Smooth muscle cell (in vitro differentiated cells): ENCODE measurements around the gene SERPINB1. TPM values are rescaled to one million over a fixed set of nuclear protein-coding genes. Genes with fewer than 3 reads are reported as not detected.

Experiments
- DNase-seq: peaks from one replicate; lab custom pipeline; 2025; ENCODE audit not compliant: unreplicated experiment; lab: John Stamatoyannopoulos, UW
- H2AFZ ChIP-seq: fragments of 200-600 bp; sonication (generic); 2 replicates; pipeline ENCODE4 v1.6.0; 2016; ENCODE audit warnings: antibody characterized with exemption, low read depth, mild to moderate bottlenecking
- H3F3A ChIP-seq: fragments of 200-600 bp; sonication (generic); 2 replicates; pipeline ENCODE4 v1.6.0; 2017; ENCODE audit warnings: antibody characterized with exemption, low read depth
- H3K27ac ChIP-seq: fragments of 200-600 bp; sonication (generic); 2 replicates; pipeline ENCODE4 v1.5.1; 2016; ENCODE audit warnings: low read depth, mild to moderate bottlenecking
- H3K27me3 ChIP-seq: fragments of 200-600 bp; sonication (generic); 2 replicates; pipeline ENCODE4 v1.6.1; 2016; ENCODE audit warnings: low read depth, mild to moderate bottlenecking
- H3K36me3 ChIP-seq: fragments of 200-600 bp; sonication (generic); 2 replicates; pipeline ENCODE4 v1.5.1; 2016; ENCODE audit warnings: low read depth
- H3K4me1 ChIP-seq: fragments of 200-600 bp; sonication (generic); 2 replicates; pipeline ENCODE4 v1.5.1; 2016; ENCODE audit warnings: low read depth
- H3K4me2 ChIP-seq: fragments of 200-600 bp; sonication (generic); 2 replicates; pipeline ENCODE4 v1.6.0; 2016; ENCODE audit warnings: mild to moderate bottlenecking
- H3K4me3 ChIP-seq: fragments of 200-600 bp; sonication (generic); 2 replicates; pipeline ENCODE4 v1.5.1; 2016; ENCODE audit warnings: mild to moderate bottlenecking
- H3K79me2 ChIP-seq: fragments of 200-600 bp; sonication (generic); 2 replicates; pipeline ENCODE4 v1.6.0; 2016; ENCODE audit warnings: low read depth, mild to moderate bottlenecking
- H3K9ac ChIP-seq: fragments of 200-600 bp; sonication (generic); 2 replicates; pipeline ENCODE4 v1.6.0; 2016; ENCODE audit warnings: low read depth
- H3K9me3 ChIP-seq: fragments of 200-600 bp; sonication (generic); replicated peaks from 2 replicates; pipeline ENCODE4 v1.5.1; 2016; ENCODE audit warnings: low read depth
- H4K20me1 ChIP-seq: fragments of 200-600 bp; sonication (generic); 2 replicates; pipeline ENCODE4 v1.6.0; 2016; ENCODE audit warnings: low read depth
- WGBS: methylation state at CpG from one replicate; pipeline ENCODE4 v1.1.7; 2016; ENCODE audit warnings: low lambda C conversion rate; 5-methylcytosine and 5-hydroxymethylcytosine counted together
- polyA plus RNA-seq: library from polyadenylated mRNA; unstranded; fragments of >200 nt; fragmentation: Nextera tagmentation; extraction: Ambion mirVana; gene quantifications from 2 replicates; pipeline ENCODE4 v1.2.1, GENCODE V29; 2016
- total RNA-seq: library from RNA; depleted of rRNA; stranded (reverse); fragments of >200 nt; gene quantifications from 2 replicates; pipeline ENCODE4 v1.2.3, GENCODE V29; 2014
- TF ChIP-seq, protein P1 (sequence below): fragments of 200-600 bp; sonication (generic); IDR thresholded peaks from 2 replicates; pipeline ENCODE4 v1.5.1; 2017; ENCODE audit warnings: borderline replicate concordance, mild to moderate bottlenecking, antibody characterized with exemption; ENCODE audit not compliant: insufficient read depth, poor library complexity, severe bottlenecking

Gene SERPINB1
- total and polyA plus RNA-seq, 2 experiments from 2014 or later, result 10.5 to 17.7 TPM

DNA sequence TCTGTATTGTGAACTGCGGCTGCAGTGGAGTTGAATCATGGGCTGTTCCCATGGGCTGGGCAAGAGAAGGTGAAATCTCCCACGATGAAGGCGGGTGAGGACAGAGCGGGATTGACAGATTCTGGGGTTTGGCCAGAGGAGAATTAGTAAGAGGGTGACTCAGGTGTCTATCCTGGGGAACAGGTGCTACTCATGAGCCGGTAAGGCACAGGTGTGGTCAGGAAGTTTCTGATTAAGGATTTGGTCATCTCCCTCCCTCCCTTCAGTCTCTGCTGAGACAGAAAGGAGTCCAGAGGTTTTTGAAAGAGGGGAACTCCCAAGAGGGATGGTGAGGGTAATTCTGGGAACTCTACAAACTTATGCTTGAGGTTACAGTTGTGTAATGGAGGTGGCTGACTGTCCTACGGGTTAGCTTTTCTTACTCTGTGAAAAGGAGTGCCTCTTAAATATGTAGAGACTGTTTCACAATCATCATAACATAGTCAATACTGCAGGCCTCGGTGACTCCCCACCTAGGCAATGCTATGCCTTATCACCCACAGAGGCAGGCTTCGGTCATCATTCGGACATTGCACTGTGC lies 31.5 kb downstream of the SERPINB1 start:
- TF ChIP-seq, protein P1, sequence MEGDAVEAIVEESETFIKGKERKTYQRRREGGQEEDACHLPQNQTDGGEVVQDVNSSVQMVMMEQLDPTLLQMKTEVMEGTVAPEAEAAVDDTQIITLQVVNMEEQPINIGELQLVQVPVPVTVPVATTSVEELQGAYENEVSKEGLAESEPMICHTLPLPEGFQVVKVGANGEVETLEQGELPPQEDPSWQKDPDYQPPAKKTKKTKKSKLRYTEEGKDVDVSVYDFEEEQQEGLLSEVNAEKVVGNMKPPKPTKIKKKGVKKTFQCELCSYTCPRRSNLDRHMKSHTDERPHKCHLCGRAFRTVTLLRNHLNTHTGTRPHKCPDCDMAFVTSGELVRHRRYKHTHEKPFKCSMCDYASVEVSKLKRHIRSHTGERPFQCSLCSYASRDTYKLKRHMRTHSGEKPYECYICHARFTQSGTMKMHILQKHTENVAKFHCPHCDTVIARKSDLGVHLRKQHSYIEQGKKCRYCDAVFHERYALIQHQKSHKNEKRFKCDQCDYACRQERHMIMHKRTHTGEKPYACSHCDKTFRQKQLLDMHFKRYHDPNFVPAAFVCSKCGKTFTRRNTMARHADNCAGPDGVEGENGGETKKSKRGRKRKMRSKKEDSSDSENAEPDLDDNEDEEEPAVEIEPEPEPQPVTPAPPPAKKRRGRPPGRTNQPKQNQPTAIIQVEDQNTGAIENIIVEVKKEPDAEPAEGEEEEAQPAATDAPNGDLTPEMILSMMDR, result no peak
- WGBS, result 80% methylated on average over 9 of the region's 9 CpGs

DNA sequence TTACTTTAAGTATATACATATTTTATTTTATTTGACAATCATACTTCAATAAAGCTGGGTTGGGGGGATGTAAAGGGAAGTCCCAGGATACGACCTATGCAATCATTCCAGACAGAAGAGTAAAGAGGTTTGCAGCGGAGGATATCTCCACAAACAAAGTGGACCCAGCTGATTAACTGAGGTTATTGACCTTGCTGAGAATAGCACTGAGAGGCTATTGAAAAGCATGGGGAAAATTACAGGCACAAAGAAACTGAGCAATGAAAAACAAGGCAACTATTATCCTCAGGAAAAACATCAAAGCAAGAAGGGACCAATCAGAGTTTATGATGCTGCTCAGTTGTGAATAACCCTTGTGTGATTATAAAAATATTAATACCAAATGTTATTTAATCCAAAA lies 32.6 kb downstream of the SERPINB1 start:
- H3K9me3 ChIP-seq, result no peaks in the 10 kb centered on the region
- no peak overlapping the region for H3K9ac ChIP-seq
- no peak overlapping the region for H3K27ac ChIP-seq
- H3K27me3 ChIP-seq, result no peaks in the 10 kb centered on the region
- no peaks in the 10 kb centered on the region for H3K4me1 ChIP-seq
- H3K79me2 ChIP-seq, result no peaks in the 10 kb centered on the region
- H2AFZ ChIP-seq, result no peak overlapping the region
- no peak for DNase-seq
- H3F3A ChIP-seq, result no peaks in the 10 kb centered on the region
- no peaks in the 10 kb centered on the region for H4K20me1 ChIP-seq
- TF ChIP-seq, protein P1, result no peak
- no peak overlapping the region for H3K4me2 ChIP-seq
- no peak overlapping the region for H3K4me3 ChIP-seq
- no peaks in the 10 kb centered on the region for H3K36me3 ChIP-seq
- WGBS, result 92% methylated on average over 2 of the region's 2 CpGs

More for the DNA sequence above, 31.5 kb downstream of the SERPINB1 start:
- H2AFZ ChIP-seq, result no peak overlapping the region
- H3K27me3 ChIP-seq, result no peaks in the 10 kb centered on the region
- no peak overlapping the region for H3K4me3 ChIP-seq
- no peaks in the 10 kb centered on the region for H3K79me2 ChIP-seq
- DNase-seq, result no peak
- no peaks in the 10 kb centered on the region for H3K36me3 ChIP-seq
- peak overlapping the region; percentile 63 for H3K27ac ChIP-seq
- H4K20me1 ChIP-seq, result no peaks in the 10 kb centered on the region
- no peaks in the 10 kb centered on the region for H3K4me1 ChIP-seq
- no peak overlapping the region for H3K9ac ChIP-seq
- H3F3A ChIP-seq, result no peaks in the 10 kb centered on the region
- H3K4me2 ChIP-seq, result no peak overlapping the region
- no peaks in the 10 kb centered on the region for H3K9me3 ChIP-seq

GRCh38 chr6:2807342-2808090 lies 34.1 kb downstream of the SERPINB1 start:
- H3K4me3 ChIP-seq, result no peak overlapping the region
- no peak overlapping the region for H3K27ac ChIP-seq
- no peak overlapping the region for H3K9ac ChIP-seq
- H3K4me1 ChIP-seq, result no peaks in the 10 kb centered on the region
- TF ChIP-seq, protein P1, result no peak
- DNase-seq, result no peak
- no peaks in the 10 kb centered on the region for H3K27me3 ChIP-seq
- 92% methylated on average over 9 of the region's 9 CpGs for WGBS
- no peaks in the 10 kb centered on the region for H3K36me3 ChIP-seq
- no peaks in the 10 kb centered on the region for H3K79me2 ChIP-seq
- no peaks in the 10 kb centered on the region for H3F3A ChIP-seq
- H2AFZ ChIP-seq, result no peak overlapping the region
- H4K20me1 ChIP-seq, result no peaks in the 10 kb centered on the region
- H3K4me2 ChIP-seq, result no peak overlapping the region
- no peaks in the 10 kb centered on the region for H3K9me3 ChIP-seq
